Measurements from ENCODE around the gene TIMM17A. TPM values are rescaled to one million over a fixed set of nuclear protein-coding genes. Genes with fewer than 3 reads are reported as not detected.
"Not testable (repeated sequence)": the region's sequence is repeated elsewhere in the genome, so short reads cannot be mapped to it uniquely, and the experiment has no call there.

TIMM17A gene
- total and polyA plus RNA-seq, 9 donors = 19.9 to 38.1 (median 29.7) TPM

DNA sequence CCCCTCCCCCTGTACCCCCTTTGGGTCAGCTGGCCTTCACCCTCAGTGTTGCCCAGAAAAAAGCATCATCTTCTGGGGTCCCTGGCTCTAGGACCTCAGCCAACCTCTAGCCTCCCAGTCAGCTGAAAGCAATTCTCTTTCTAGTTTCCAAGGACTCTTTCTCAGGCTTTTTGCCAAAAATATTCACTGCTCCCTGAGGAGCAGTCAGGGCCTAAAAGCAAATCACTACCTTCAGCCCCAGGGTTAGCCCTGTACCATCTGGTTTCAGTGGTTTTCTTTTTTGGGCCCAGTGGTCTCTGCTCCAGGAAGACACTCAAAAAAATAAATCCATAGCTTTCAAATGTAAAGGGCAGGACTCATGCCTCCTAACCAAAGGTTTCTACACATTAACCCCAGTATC, 5.8 kb upstream of the TIMM17A start:
- no peak for DNase-seq
- intact Hi-C loops (cut with DNase I) = loop anchor here in 1 of 4 donors (5.0 kb wide), 1 partner anchor 52 kb away; no protein-coding TSS in a partner anchor
- Histone ChIP-seq H3K36me3 (no peaks in the 10 kb centered on the region), H3K4me1 (ENCODE audit: insufficient read depth) (peaks cover 6% of the 10 kb centered on the region), H3K27me3 (no peaks in the 10 kb centered on the region), H3K27ac (peak overlapping the region; percentile 34 to 54), H3K9me3 (no peaks in the 10 kb centered on the region), H3K4me3 (no peak overlapping the region)
- TF ChIP-seq EP300 (IDR thresholded peaks at IDR 0.05) (no peak), POLR2A (IDR thresholded peaks at IDR 0.05) (no peak)
- TF ChIP-seq, protein P1, sequence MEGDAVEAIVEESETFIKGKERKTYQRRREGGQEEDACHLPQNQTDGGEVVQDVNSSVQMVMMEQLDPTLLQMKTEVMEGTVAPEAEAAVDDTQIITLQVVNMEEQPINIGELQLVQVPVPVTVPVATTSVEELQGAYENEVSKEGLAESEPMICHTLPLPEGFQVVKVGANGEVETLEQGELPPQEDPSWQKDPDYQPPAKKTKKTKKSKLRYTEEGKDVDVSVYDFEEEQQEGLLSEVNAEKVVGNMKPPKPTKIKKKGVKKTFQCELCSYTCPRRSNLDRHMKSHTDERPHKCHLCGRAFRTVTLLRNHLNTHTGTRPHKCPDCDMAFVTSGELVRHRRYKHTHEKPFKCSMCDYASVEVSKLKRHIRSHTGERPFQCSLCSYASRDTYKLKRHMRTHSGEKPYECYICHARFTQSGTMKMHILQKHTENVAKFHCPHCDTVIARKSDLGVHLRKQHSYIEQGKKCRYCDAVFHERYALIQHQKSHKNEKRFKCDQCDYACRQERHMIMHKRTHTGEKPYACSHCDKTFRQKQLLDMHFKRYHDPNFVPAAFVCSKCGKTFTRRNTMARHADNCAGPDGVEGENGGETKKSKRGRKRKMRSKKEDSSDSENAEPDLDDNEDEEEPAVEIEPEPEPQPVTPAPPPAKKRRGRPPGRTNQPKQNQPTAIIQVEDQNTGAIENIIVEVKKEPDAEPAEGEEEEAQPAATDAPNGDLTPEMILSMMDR (IDR thresholded peaks at IDR 0.05) = no peak

DNA sequence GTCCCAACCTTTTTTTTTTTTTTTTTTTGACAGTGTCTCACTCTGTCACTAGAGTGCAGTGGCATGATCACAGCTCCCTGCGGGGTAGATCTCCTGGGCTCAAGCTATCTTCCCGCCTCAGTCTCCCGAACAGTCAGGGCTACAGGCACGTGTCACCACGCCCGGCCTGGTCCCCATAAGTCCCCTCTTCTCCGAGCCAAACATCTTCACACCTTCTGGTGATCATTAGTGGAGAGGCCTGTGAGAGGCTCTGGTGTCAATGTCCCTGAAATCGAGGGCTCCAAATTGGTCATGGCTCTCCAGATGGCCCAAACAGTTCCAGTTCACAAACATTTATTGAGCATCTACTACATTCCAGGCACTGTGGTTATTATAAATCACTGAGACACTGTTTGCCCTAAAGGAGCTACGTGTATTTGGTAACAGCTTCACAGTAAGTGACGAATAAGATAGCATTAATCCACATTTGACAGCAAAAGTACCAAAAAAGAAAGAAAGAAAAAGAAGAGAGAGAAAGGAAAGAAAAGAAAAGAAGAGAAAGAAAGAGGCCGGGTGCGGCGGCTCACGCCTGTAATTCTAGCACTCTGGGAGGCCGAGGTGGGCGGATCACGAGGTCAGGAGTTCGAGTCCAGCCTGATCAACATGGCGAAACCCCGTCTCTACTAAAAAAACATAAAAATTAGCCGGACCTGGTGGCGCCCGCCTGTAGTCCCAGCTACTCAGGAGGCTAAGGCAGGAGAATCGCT, 867 bp upstream of the TIMM17A start:
- intact Hi-C loops (cut with DNase I) = loop anchor here in 1 of 4 donors (5.0 kb wide), 1 partner anchor 62 kb away; no protein-coding TSS in a partner anchor

GRCh38 chr1:201955729-201956143, 433 bp downstream of the TIMM17A start:
- intact Hi-C loops (cut with DNase I) = loop anchor here in 1 of 4 donors (5.0 kb wide), 1 partner anchor 63 kb away; no protein-coding TSS in a partner anchor
- no peak for DNase-seq
- Histone ChIP-seq H3K36me3 (no peaks in the 10 kb centered on the region), H3K4me3 (peak overlapping the region; percentile 73), H3K27me3 (no peaks in the 10 kb centered on the region), H3K27ac (peak overlapping the region; percentile 47 to 79), H3K4me1 (ENCODE audit: insufficient read depth) (peaks cover 2% of the 10 kb centered on the region), H3K9me3 (no peaks in the 10 kb centered on the region)
- TF ChIP-seq POLR2A (IDR thresholded peaks at IDR 0.05) (no peak), EP300 (IDR thresholded peaks at IDR 0.05) (no peak)
- TF ChIP-seq, protein P1 (IDR thresholded peaks at IDR 0.05) = no peak
- WGBS, 3 donors = 0 to 1% (median 0%) methylated on average over 17 of the region's 17 CpGs

More for the DNA sequence above, 867 bp upstream of the TIMM17A start:
- Histone ChIP-seq H3K27ac (peak overlapping the region; percentile 37 to 79), H3K36me3 (no peaks in the 10 kb centered on the region), H3K4me3 (peak overlapping the region; percentile 73), H3K27me3 (no peaks in the 10 kb centered on the region), H3K4me1 (ENCODE audit: insufficient read depth) (peaks cover 4% of the 10 kb centered on the region), H3K9me3 (no peaks in the 10 kb centered on the region)
- peak in 1 of 5 donors; percentile 50 for DNase-seq
- 44 to 47% (median 46%) methylated on average over 24 of the region's 24 CpGs for WGBS, 3 donors
- TF ChIP-seq, protein P1 (IDR thresholded peaks at IDR 0.05) = no peak
- TF ChIP-seq POLR2A (IDR thresholded peaks at IDR 0.05) = no peak

DNA sequence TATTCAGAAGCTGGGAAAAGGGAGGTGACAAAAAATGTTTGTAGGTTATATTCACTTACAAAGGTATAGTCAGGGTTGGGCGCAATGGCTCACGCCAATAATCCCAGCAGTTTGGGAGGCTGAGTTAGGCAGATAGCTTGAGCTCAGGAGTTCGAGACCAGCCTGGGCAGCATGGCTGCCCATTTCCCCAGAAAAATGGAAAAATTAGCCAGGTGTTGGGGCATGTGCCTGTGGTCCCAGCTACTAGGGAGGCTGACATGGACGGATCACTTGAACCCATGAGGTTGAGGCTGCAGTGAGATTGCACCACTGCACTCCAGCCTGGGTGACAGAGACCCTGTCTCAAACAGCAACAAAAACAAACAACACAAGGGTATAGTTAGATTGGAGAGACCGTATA, 3.0 kb downstream of the TIMM17A start:
- no peak for DNase-seq
- intact Hi-C loops (cut with DNase I) = loop anchor here in 1 of 4 donors (5.0 kb wide), 1 partner anchor 66 kb away; no protein-coding TSS in a partner anchor
- 84 to 94% (median 92%) methylated on average over 5 of the region's 5 CpGs for WGBS, 3 donors

GRCh38 chr1:201962382-201962781, 7.1 kb downstream of the TIMM17A start:
- intact Hi-C loops (cut with DNase I); H3K4me1 ChIP-seq (ENCODE audit: insufficient read depth); H3K4me3 ChIP-seq; H3K9me3 ChIP-seq; H3K36me3 ChIP-seq; DNase-seq; H3K27ac ChIP-seq; H3K27me3 ChIP-seq: not testable (repeated sequence)
- WGBS, 3 donors = 81 to 93% (median 82%) methylated on average over 10 of the region's 10 CpGs

More for the DNA sequence above, 3.0 kb downstream of the TIMM17A start:
- no peak overlapping the region for H3K27ac ChIP-seq
- peaks cover 3% of the 10 kb centered on the region for H3K36me3 ChIP-seq
- H3K27me3 ChIP-seq = no peaks in the 10 kb centered on the region
- no peak overlapping the region for H3K4me3 ChIP-seq
- no peak for TF ChIP-seq EP300 (IDR thresholded peaks at IDR 0.05)
- TF ChIP-seq POLR2A (IDR thresholded peaks at IDR 0.05) = no peak
- TF ChIP-seq, protein P1 (IDR thresholded peaks at IDR 0.05) = no peak
- peaks cover 2% of the 10 kb centered on the region for H3K4me1 ChIP-seq (ENCODE audit: insufficient read depth)
- no peaks in the 10 kb centered on the region for H3K9me3 ChIP-seq

All from ovary (tissue), 9 donors.